Fibroblast of skin of back (primary cell): ENCODE measurements around the gene CAPN11.
"Not testable (repeated sequence)": the region's sequence is repeated elsewhere in the genome, so short reads cannot be mapped to it uniquely, and the experiment has no call there.

Experiments used
- DNase-seq: peaks from one replicate; pipeline ENCODE4 v3.0.0-alpha.2; 2013

Gene CAPN11

DNA sequence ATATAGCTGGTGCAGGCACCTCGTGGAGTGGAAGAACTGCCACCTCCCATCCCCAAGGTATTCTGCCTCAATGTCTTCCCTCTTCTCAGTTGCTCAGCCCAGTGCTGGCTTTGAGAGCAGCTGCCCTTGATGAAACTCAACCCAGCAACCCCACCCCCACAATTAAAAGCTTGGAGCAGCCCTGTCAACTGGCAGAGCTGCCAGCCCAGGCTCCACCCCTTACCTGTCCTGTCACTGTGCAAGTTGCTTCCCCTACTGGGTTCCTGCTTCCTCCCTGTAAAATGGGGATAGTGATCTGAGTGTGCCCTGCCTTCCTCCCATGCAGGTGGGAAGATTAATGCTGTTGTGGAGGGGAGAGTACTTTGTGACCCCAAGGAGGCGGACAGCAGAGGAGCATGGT lies 26.7 kb upstream of the CAPN11 start:
- DNase-seq = no peak

- no peak for DNase-seq
Measured at GRCh38 chr6:44132476-44132875, 26.1 kb upstream of the CAPN11 start.

- DNase-seq = peak; percentile 72
Measured at GRCh38 chr6:44133003-44133931, 25.4 kb upstream of the CAPN11 start.

- DNase-seq = no peak
Measured at GRCh38 chr6:44133981-44134711, 24.5 kb upstream of the CAPN11 start.

DNA sequence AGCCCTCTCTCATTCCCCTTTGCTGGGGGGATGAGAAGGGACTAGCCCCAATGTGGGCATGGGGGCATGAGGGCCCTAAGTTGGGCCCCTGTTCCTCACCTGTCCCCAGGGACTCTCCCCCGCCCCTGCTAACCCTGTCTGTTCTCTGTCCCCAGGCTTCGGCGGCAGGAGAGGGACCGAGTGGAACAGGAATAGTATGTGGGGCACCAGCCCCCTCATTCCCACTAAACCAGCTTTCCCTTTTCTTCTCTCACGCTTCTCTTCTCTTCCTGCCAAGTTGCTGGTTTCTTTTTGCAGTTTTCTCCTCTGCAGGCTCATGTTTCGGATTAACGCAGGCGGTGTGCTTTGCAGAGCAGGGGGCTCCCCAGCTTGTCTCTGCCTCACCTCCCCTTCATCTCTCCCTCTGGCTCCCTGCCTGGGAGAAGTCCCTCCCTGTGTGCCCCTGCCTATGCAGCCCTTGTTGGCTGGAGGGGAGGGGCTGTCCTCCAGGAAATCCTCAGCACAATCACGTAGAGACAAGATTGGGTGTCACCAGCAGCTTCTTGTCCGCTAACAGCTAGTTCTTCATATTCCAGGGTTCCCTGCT lies 23.4 kb upstream of the CAPN11 start:
- no peak for DNase-seq

DNA sequence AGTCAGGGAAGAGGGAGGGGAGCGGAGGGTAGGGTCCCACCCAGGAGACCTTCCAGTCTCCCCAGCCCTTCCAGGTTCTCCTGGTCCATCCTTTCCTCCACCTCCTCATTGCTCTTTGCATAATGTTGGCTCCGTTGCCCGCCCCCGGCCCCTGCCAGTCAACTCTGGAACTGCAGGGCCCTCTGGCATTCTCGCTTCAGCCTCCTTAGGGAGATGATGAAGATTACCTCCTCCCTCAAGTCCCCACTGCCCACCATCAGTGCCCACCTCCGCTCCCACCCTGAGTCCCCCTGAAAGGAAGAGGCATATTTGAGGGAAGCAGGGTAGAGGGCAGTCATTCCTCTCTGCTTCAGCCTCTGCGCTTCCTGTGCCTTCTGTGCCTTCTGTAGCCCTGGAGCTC lies 22.7 kb upstream of the CAPN11 start:
- DNase-seq = no peak

DNA sequence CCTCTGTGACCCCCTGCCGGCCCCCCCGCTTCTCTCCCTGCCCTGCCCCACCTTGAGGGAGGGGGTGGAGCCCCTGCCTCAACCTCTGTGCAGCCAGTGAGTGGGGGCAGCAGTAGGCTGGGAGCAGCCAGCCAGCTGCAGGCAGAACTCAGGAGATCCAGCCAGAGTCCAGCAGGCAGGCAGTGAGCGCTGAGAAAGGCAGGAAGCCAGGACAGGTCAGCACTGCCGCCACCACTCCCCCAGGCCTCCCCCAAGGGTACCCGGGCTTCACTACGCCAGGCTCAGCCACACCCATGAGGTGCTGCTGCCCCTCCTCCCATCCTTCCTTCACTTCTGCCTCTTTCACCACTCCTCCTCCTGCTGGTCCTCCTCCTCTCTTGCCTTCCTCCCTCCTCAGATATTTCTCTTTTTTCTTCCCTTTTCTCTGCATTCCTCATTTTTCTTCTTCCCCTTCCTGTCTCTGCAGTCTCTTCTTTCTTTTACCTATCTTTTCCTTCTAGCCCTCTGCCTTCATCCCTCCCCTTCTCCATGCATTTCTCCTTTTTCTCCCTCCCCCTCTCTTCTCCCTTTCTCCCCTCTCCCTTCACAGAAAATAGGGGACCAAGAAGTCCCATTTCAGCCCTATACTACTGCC lies 19.8 kb upstream of the CAPN11 start:
- no peak for DNase-seq

- DNase-seq = no peak
Measured at GRCh38 chr6:44139351-44139743, 19.3 kb upstream of the CAPN11 start.

- DNase-seq = no peak
Measured at GRCh38 chr6:44142835-44143234, 15.8 kb upstream of the CAPN11 start.

DNA sequence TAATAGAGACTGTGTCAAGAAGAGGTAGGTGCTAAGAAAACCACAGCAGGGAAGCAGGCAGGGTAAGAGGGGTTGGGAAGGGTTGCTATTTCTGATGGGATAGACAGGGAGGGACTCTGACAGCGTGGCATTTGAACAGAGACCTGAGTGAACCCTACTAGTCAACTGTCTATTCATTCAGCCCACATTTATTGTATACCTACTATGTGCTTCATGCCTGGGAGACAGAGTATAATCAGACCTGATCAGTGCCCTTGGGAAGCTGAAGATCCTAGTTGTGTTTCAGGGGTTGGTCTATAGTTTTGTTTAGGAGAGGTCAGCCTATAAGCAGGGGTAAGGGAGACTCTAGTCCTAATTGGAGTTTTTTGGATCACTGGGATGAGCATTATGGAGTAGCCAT lies 14.9 kb upstream of the CAPN11 start:
- DNase-seq = no peak

GRCh38 chr6:44144536-44144935 lies 14.1 kb upstream of the CAPN11 start:
- DNase-seq = not testable (repeated sequence)

- DNase-seq = no peak
Measured at GRCh38 chr6:44145839-44146238, 12.8 kb upstream of the CAPN11 start.

GRCh38 chr6:44146685-44147084 lies 11.9 kb upstream of the CAPN11 start:
- no peak for DNase-seq

DNA sequence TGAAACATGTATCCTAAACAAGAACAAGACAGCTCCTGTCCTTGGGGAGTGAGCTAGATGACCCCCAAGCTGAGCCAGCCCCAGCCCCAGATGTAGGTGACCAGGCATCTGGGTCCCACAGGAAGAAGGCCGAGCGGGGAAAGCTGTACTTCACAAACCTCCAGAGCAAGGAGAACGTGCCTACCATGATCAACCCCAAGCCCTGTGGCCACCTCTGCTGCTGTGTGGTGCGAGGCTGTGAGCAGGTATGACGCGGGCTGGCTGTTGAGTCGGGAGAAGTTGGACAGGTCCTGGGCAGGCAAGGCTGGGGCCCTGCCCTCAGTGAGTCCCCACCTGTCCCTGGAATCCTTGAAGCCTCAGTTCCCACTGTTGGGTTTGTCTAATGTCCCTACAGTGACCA lies 11.4 kb upstream of the CAPN11 start:
- DNase-seq = no peak

GRCh38 chr6:44148306-44148705 lies 10.3 kb upstream of the CAPN11 start:
- DNase-seq = no peak

- no peak for DNase-seq
Measured at GRCh38 chr6:44149369-44150012, 9.1 kb upstream of the CAPN11 start.

DNA sequence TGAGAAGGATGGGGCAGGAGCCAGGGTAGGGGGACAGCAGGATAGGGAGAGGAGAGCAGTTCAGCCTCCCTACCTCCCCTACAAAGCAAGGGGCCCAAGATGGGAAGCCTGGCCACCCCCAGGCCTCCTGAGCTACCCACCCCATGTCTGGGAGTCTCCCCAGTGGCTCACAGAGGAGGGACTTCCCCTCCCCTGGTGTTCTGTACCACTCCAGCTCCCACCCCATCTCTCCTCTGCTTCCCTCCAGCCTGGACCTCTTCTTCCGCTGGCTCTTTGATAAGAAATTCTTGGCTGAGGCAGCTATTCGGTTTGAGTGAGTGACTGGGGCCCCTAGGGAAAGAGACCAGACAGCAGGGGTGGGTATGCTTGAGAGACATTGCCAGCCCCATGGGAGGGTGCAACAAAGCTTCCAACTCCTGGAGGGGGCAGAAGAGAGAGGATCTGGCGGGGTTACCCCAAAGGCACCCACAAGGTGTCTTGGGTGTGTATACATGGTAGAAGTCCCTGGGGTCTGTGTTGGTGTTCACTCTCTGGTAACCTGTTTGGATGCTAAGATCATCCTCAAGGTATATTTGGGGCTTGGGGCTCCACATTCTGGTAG lies 8.2 kb upstream of the CAPN11 start:
- no peak for DNase-seq

DNA sequence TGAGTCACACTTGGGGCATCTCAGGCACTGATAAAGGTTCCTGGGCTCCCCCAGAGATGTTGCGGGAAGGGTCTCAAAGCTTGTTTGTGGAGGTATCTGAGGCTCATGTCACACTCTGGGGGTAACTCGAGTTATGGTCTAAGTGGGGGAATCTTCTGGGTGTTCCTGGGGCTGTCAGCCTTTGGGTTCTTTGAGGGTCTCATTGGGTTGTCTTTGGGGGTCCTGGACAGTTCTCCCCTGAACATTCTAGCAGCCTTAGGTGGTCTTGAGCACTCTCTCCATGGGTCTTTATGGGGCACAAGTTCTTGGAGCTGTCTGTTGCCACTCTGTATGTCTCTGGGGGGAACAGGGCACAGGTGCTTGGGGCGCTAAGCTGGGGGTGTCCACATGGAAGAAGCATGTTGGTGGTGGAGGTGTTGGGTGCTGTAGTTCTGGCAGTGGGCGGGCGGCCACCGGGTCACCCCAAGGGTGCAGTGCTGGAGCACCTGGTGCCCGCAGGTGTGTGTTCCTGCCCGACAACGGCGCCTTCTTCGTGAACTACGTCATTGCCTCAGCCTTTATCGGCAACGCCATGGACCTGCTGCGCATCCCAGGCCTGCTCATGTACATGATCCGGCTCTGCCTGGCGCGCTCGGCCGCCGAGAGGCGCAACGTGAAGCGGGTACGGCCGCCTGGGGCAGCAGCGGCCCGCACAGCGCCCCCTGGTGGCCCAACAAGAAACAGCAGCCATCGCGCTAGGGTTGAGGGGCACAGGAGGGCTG lies 7.1 kb upstream of the CAPN11 start:
- DNase-seq = peak; percentile 56

GRCh38 chr6:44152109-44152461 lies 6.5 kb upstream of the CAPN11 start:
- DNase-seq = no peak

DNA sequence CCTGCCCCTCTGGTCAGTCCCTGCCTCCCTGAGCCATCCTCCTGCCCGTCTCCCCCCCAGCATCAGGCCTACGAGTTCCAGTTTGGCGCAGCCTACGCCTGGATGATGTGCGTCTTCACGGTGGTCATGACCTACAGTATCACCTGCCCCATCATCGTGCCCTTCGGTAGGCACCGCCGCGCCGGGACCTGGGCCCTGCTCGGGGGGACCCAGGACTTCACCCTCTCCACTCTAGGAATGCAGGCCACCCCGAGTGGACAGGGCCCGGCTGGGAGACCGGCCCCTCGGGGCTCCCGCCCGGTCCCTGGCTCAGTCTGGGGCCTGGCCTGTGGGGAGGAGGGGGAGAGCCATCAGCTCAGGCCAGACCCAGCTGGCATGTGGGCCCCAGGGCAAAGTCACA lies 6.1 kb upstream of the CAPN11 start:
- no peak for DNase-seq

- no peak for DNase-seq
Measured at GRCh38 chr6:44154067-44154466, 4.6 kb upstream of the CAPN11 start.
